Smooth muscle cell (in vitro differentiated cells): Measurements from ENCODE around the gene SLC25A51. TPM values are rescaled to one million over a fixed set of nuclear protein-coding genes. Genes with fewer than 3 reads are reported as not detected.
"Not testable (repeated sequence)": the region's sequence is repeated elsewhere in the genome, so short reads cannot be mapped to it uniquely, and the experiment has no call there.

Experiments used
- DNase-seq: peaks from one replicate; lab custom pipeline; 2025; ENCODE audit not compliant: unreplicated experiment; lab: John Stamatoyannopoulos, UW
- H2AFZ ChIP-seq: fragments of 200-600 bp; sonication (generic); 2 replicates; pipeline ENCODE4 v1.6.0; 2016; ENCODE audit warnings: antibody characterized with exemption, low read depth, mild to moderate bottlenecking
- H3F3A ChIP-seq: fragments of 200-600 bp; sonication (generic); 2 replicates; pipeline ENCODE4 v1.6.0; 2017; ENCODE audit warnings: antibody characterized with exemption, low read depth
- H3K27ac ChIP-seq: fragments of 200-600 bp; sonication (generic); 2 replicates; pipeline ENCODE4 v1.5.1; 2016; ENCODE audit warnings: low read depth, mild to moderate bottlenecking
- H3K27me3 ChIP-seq: fragments of 200-600 bp; sonication (generic); 2 replicates; pipeline ENCODE4 v1.6.1; 2016; ENCODE audit warnings: low read depth, mild to moderate bottlenecking
- H3K36me3 ChIP-seq: fragments of 200-600 bp; sonication (generic); 2 replicates; pipeline ENCODE4 v1.5.1; 2016; ENCODE audit warnings: low read depth
- H3K4me1 ChIP-seq: fragments of 200-600 bp; sonication (generic); 2 replicates; pipeline ENCODE4 v1.5.1; 2016; ENCODE audit warnings: low read depth
- H3K4me2 ChIP-seq: fragments of 200-600 bp; sonication (generic); 2 replicates; pipeline ENCODE4 v1.6.0; 2016; ENCODE audit warnings: mild to moderate bottlenecking
- H3K4me3 ChIP-seq: fragments of 200-600 bp; sonication (generic); 2 replicates; pipeline ENCODE4 v1.5.1; 2016; ENCODE audit warnings: mild to moderate bottlenecking
- H3K79me2 ChIP-seq: fragments of 200-600 bp; sonication (generic); 2 replicates; pipeline ENCODE4 v1.6.0; 2016; ENCODE audit warnings: low read depth, mild to moderate bottlenecking
- H3K9ac ChIP-seq: fragments of 200-600 bp; sonication (generic); 2 replicates; pipeline ENCODE4 v1.6.0; 2016; ENCODE audit warnings: low read depth
- H3K9me3 ChIP-seq: fragments of 200-600 bp; sonication (generic); replicated peaks from 2 replicates; pipeline ENCODE4 v1.5.1; 2016; ENCODE audit warnings: low read depth
- H4K20me1 ChIP-seq: fragments of 200-600 bp; sonication (generic); 2 replicates; pipeline ENCODE4 v1.6.0; 2016; ENCODE audit warnings: low read depth
- WGBS: methylation state at CpG from one replicate; pipeline ENCODE4 v1.1.7; 2016; ENCODE audit warnings: low lambda C conversion rate; 5-methylcytosine and 5-hydroxymethylcytosine counted together
- polyA plus RNA-seq: library from polyadenylated mRNA; unstranded; fragments of >200 nt; fragmentation: Nextera tagmentation; extraction: Ambion mirVana; gene quantifications from 2 replicates; pipeline ENCODE4 v1.2.1, GENCODE V29; 2016
- total RNA-seq: library from RNA; depleted of rRNA; stranded (reverse); fragments of >200 nt; gene quantifications from 2 replicates; pipeline ENCODE4 v1.2.3, GENCODE V29; 2014
- TF ChIP-seq, protein P1 (sequence below): fragments of 200-600 bp; sonication (generic); IDR thresholded peaks from 2 replicates; pipeline ENCODE4 v1.5.1; 2017; ENCODE audit warnings: borderline replicate concordance, mild to moderate bottlenecking, antibody characterized with exemption; ENCODE audit not compliant: insufficient read depth, poor library complexity, severe bottlenecking

Gene SLC25A51
- total and polyA plus RNA-seq, 2 experiments from 2014 or later: 6.5 to 32.0 TPM

DNA sequence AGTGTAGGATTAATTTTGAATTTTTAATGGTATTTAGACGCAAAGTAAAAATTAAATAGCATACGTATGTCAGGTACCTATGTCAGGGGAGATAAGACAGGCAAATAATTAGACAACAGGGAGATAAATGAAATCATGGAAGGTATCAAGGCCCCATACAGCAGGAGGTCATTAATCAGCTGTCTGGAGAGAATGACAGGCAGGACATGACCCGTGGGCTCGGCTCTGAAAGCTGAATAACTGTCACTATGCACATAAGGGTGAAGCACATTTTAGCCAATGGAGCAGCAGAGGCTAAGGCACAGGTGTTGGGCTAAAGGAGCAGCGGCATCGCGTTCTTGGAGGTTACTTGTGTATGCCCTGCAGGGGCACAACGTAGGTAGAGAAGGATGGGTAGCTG, 11.9 kb downstream of the SLC25A51 start:
- Histone ChIP-seq H3F3A (no peaks in the 10 kb centered on the region), H3K4me1 (no peaks in the 10 kb centered on the region), H3K9ac (no peak overlapping the region), H3K27me3 (no peaks in the 10 kb centered on the region), H3K27ac (no peak overlapping the region), H2AFZ (no peak overlapping the region), H3K9me3 (no peaks in the 10 kb centered on the region), H4K20me1 (peaks cover 33% of the 10 kb centered on the region), H3K79me2 (no peaks in the 10 kb centered on the region), H3K36me3 (no peaks in the 10 kb centered on the region), H3K4me3 (no peak overlapping the region), H3K4me2 (no peak overlapping the region)
- no peak for DNase-seq
- TF ChIP-seq, protein P1, sequence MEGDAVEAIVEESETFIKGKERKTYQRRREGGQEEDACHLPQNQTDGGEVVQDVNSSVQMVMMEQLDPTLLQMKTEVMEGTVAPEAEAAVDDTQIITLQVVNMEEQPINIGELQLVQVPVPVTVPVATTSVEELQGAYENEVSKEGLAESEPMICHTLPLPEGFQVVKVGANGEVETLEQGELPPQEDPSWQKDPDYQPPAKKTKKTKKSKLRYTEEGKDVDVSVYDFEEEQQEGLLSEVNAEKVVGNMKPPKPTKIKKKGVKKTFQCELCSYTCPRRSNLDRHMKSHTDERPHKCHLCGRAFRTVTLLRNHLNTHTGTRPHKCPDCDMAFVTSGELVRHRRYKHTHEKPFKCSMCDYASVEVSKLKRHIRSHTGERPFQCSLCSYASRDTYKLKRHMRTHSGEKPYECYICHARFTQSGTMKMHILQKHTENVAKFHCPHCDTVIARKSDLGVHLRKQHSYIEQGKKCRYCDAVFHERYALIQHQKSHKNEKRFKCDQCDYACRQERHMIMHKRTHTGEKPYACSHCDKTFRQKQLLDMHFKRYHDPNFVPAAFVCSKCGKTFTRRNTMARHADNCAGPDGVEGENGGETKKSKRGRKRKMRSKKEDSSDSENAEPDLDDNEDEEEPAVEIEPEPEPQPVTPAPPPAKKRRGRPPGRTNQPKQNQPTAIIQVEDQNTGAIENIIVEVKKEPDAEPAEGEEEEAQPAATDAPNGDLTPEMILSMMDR: no peak
- 97% methylated on average over 8 of the region's 8 CpGs for WGBS

GRCh38 chr9:37891042-37891441, 12.9 kb downstream of the SLC25A51 start:
- H3K4me1 ChIP-seq, DNase-seq: not testable (repeated sequence)
- WGBS: 99% methylated on average over 16 of the region's 17 CpGs

GRCh38 chr9:37889536-37889935, 14.4 kb downstream of the SLC25A51 start:
- TF ChIP-seq, protein P1: no peak
- Histone ChIP-seq H3K9ac (no peak overlapping the region), H2AFZ (no peak overlapping the region), H3K4me3 (no peak overlapping the region), H4K20me1 (peaks cover 30% of the 10 kb centered on the region), H3K79me2 (no peaks in the 10 kb centered on the region), H3K4me1 (no peaks in the 10 kb centered on the region), H3K27ac (no peak overlapping the region), H3F3A (no peaks in the 10 kb centered on the region), H3K36me3 (no peaks in the 10 kb centered on the region), H3K4me2 (no peak overlapping the region), H3K27me3 (no peaks in the 10 kb centered on the region), H3K9me3 (no peaks in the 10 kb centered on the region)
- DNase-seq: no peak

More at GRCh38 chr9:37891042-37891441, 12.9 kb downstream of the SLC25A51 start:
- not testable (repeated sequence) for H3K27ac ChIP-seq, H3K36me3 ChIP-seq, H3K27me3 ChIP-seq, H3K4me3 ChIP-seq, H3K79me2 ChIP-seq, H3F3A ChIP-seq, H3K9me3 ChIP-seq, H3K9ac ChIP-seq, H3K4me2 ChIP-seq, H2AFZ ChIP-seq
- H4K20me1 ChIP-seq: peaks cover 30% of the 10 kb centered on the region

- not testable (repeated sequence) for H3K4me3 ChIP-seq, H3K4me2 ChIP-seq, H3F3A ChIP-seq, H3K27ac ChIP-seq, H3K9ac ChIP-seq, H3K27me3 ChIP-seq, H3K79me2 ChIP-seq, H3K9me3 ChIP-seq, H3K36me3 ChIP-seq, DNase-seq, H3K4me1 ChIP-seq, H2AFZ ChIP-seq
- peaks cover 36% of the 10 kb centered on the region for H4K20me1 ChIP-seq
- WGBS: 89% methylated on average over 11 of the region's 11 CpGs
Observed at GRCh38 chr9:37887977-37888583, 15.8 kb downstream of the SLC25A51 start.
